Uterus (tissue), 2 donors: ENCODE results near the gene SORD.
"Not testable (repeated sequence)": the region's sequence is repeated elsewhere in the genome, so short reads cannot be mapped to it uniquely, and the experiment has no call there.

ENCODE experiments used
- POLR2A ChIP-seq, 2 donors: fragments of 450-650 bp; IDR thresholded peaks; one replicate each; pipeline ENCODE4 v1.6.1; 2016; ENCODE audit warnings: antibody characterized with exemption in 2 of 2, mild to moderate bottlenecking in 1 of 2, moderate library complexity in 1 of 2
- TF ChIP-seq, protein P1 (sequence below), 4 experiments: fragments of 200-600 bp in 2 of 4; fragments of 450-650 bp in 2 of 4; sonication (generic) in 2 of 4; IDR thresholded peaks; one replicate each; pipeline ENCODE4 v1.5.1; 2016 to 2019; ENCODE audit warnings: antibody characterized with exemption in 4 of 4, mild to moderate bottlenecking in 2 of 4, moderate library complexity in 1 of 4

DNA sequence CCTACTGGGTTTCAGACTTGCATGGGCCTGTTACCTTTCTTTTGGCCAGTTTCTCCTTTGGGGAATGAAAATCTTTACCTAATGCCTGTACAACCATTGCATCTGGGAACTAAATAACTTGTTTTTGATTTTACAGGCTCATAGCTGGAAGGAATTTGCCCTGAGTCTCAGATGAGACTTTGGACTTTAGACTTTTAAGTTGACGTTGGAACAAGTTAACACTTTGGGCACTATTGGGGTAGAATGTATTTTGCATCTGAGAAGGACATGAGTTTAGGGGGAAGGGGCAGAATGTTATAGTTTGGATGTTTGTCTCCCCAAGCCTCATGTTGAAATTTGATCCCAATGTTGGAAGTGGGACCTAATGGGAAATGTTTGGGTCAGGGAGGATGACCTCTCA lies 21.8 kb upstream of the SORD start:
- TF ChIP-seq, protein P1, sequence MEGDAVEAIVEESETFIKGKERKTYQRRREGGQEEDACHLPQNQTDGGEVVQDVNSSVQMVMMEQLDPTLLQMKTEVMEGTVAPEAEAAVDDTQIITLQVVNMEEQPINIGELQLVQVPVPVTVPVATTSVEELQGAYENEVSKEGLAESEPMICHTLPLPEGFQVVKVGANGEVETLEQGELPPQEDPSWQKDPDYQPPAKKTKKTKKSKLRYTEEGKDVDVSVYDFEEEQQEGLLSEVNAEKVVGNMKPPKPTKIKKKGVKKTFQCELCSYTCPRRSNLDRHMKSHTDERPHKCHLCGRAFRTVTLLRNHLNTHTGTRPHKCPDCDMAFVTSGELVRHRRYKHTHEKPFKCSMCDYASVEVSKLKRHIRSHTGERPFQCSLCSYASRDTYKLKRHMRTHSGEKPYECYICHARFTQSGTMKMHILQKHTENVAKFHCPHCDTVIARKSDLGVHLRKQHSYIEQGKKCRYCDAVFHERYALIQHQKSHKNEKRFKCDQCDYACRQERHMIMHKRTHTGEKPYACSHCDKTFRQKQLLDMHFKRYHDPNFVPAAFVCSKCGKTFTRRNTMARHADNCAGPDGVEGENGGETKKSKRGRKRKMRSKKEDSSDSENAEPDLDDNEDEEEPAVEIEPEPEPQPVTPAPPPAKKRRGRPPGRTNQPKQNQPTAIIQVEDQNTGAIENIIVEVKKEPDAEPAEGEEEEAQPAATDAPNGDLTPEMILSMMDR (IDR thresholded peaks at IDR 0.05): not testable (repeated sequence)
- TF ChIP-seq POLR2A (IDR thresholded peaks at IDR 0.05): not testable (repeated sequence)
